Smooth muscle cell (in vitro differentiated cells): ENCODE measurements around the gene YWHAB. TPM values are rescaled to one million over a fixed set of nuclear protein-coding genes. Genes with fewer than 3 reads are reported as not detected.

ENCODE experiments used
- DNase-seq: peaks from one replicate; lab custom pipeline; 2025; ENCODE audit not compliant: unreplicated experiment; lab: John Stamatoyannopoulos, UW
- H2AFZ ChIP-seq: fragments of 200-600 bp; sonication (generic); 2 replicates; pipeline ENCODE4 v1.6.0; 2016; ENCODE audit warnings: antibody characterized with exemption, low read depth, mild to moderate bottlenecking
- H3F3A ChIP-seq: fragments of 200-600 bp; sonication (generic); 2 replicates; pipeline ENCODE4 v1.6.0; 2017; ENCODE audit warnings: antibody characterized with exemption, low read depth
- H3K27ac ChIP-seq: fragments of 200-600 bp; sonication (generic); 2 replicates; pipeline ENCODE4 v1.5.1; 2016; ENCODE audit warnings: low read depth, mild to moderate bottlenecking
- H3K27me3 ChIP-seq: fragments of 200-600 bp; sonication (generic); 2 replicates; pipeline ENCODE4 v1.6.1; 2016; ENCODE audit warnings: low read depth, mild to moderate bottlenecking
- H3K36me3 ChIP-seq: fragments of 200-600 bp; sonication (generic); 2 replicates; pipeline ENCODE4 v1.5.1; 2016; ENCODE audit warnings: low read depth
- H3K4me1 ChIP-seq: fragments of 200-600 bp; sonication (generic); 2 replicates; pipeline ENCODE4 v1.5.1; 2016; ENCODE audit warnings: low read depth
- H3K4me2 ChIP-seq: fragments of 200-600 bp; sonication (generic); 2 replicates; pipeline ENCODE4 v1.6.0; 2016; ENCODE audit warnings: mild to moderate bottlenecking
- H3K4me3 ChIP-seq: fragments of 200-600 bp; sonication (generic); 2 replicates; pipeline ENCODE4 v1.5.1; 2016; ENCODE audit warnings: mild to moderate bottlenecking
- H3K79me2 ChIP-seq: fragments of 200-600 bp; sonication (generic); 2 replicates; pipeline ENCODE4 v1.6.0; 2016; ENCODE audit warnings: low read depth, mild to moderate bottlenecking
- H3K9ac ChIP-seq: fragments of 200-600 bp; sonication (generic); 2 replicates; pipeline ENCODE4 v1.6.0; 2016; ENCODE audit warnings: low read depth
- H3K9me3 ChIP-seq: fragments of 200-600 bp; sonication (generic); replicated peaks from 2 replicates; pipeline ENCODE4 v1.5.1; 2016; ENCODE audit warnings: low read depth
- H4K20me1 ChIP-seq: fragments of 200-600 bp; sonication (generic); 2 replicates; pipeline ENCODE4 v1.6.0; 2016; ENCODE audit warnings: low read depth
- WGBS: methylation state at CpG from one replicate; pipeline ENCODE4 v1.1.7; 2016; ENCODE audit warnings: low lambda C conversion rate; 5-methylcytosine and 5-hydroxymethylcytosine counted together
- polyA plus RNA-seq: library from polyadenylated mRNA; unstranded; fragments of >200 nt; fragmentation: Nextera tagmentation; extraction: Ambion mirVana; gene quantifications from 2 replicates; pipeline ENCODE4 v1.2.1, GENCODE V29; 2016
- total RNA-seq: library from RNA; depleted of rRNA; stranded (reverse); fragments of >200 nt; gene quantifications from 2 replicates; pipeline ENCODE4 v1.2.3, GENCODE V29; 2014
- TF ChIP-seq, protein P1 (sequence below): fragments of 200-600 bp; sonication (generic); IDR thresholded peaks from 2 replicates; pipeline ENCODE4 v1.5.1; 2017; ENCODE audit warnings: borderline replicate concordance, mild to moderate bottlenecking, antibody characterized with exemption; ENCODE audit not compliant: insufficient read depth, poor library complexity, severe bottlenecking

YWHAB gene
- total and polyA plus RNA-seq, 2 experiments from 2014 or later = 99.8 to 226 TPM

DNA sequence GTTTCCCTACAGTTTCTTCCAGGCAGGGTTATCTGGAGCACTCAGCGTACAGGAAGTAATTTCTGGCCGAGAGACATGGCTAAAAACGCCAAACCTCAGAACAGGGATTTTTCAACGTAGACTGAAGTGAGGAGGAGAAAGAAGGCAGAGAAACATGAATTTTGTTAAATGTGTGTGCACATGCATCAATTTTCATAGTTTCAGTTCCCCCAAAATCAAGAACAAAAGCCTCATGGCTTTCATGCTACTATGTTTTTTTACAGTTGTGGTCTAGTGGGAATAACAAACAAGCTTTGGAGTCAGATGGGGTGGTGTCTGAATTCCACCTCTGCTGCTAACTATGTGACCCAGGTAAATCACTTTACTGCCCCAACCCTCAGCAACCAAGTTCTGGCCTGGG, 69.8 kb downstream of the YWHAB start:
- H3K9me3 ChIP-seq = no peaks in the 10 kb centered on the region
- H3K36me3 ChIP-seq = peaks cover 8% of the 10 kb centered on the region
- peaks cover 14% of the 10 kb centered on the region for H3K4me1 ChIP-seq
- TF ChIP-seq, protein P1, sequence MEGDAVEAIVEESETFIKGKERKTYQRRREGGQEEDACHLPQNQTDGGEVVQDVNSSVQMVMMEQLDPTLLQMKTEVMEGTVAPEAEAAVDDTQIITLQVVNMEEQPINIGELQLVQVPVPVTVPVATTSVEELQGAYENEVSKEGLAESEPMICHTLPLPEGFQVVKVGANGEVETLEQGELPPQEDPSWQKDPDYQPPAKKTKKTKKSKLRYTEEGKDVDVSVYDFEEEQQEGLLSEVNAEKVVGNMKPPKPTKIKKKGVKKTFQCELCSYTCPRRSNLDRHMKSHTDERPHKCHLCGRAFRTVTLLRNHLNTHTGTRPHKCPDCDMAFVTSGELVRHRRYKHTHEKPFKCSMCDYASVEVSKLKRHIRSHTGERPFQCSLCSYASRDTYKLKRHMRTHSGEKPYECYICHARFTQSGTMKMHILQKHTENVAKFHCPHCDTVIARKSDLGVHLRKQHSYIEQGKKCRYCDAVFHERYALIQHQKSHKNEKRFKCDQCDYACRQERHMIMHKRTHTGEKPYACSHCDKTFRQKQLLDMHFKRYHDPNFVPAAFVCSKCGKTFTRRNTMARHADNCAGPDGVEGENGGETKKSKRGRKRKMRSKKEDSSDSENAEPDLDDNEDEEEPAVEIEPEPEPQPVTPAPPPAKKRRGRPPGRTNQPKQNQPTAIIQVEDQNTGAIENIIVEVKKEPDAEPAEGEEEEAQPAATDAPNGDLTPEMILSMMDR = no peak
- no peak overlapping the region for H3K4me2 ChIP-seq
- no peak overlapping the region for H2AFZ ChIP-seq
- H3K9ac ChIP-seq = no peak overlapping the region
- no peaks in the 10 kb centered on the region for H3K27me3 ChIP-seq
- H4K20me1 ChIP-seq = peaks cover 21% of the 10 kb centered on the region
- H3K27ac ChIP-seq = no peak overlapping the region
- H3K4me3 ChIP-seq = no peak overlapping the region
- no peaks in the 10 kb centered on the region for H3F3A ChIP-seq
- peaks cover 24% of the 10 kb centered on the region for H3K79me2 ChIP-seq
- no peak for DNase-seq
- WGBS = 94% methylated on average over 4 of the region's 4 CpGs

DNA sequence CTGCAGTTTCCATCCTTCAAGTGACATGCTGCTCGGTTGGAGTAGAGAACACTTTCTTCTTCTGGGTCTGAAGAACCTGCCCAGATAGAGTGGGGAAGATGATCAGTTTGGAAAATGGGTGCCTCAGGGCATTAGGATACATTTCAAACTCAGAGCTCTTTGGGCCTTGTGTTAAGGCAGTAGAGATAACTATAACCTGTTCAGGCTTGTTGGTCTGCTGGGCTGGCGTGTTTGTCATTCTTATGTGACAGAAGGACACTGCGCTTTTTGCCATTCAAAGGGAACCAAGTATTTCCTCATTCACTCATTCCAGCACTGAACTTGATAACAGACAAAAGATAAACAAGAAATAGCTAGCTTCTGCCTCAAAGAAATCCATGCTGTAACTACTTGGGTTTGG, 70.9 kb downstream of the YWHAB start:
- peaks cover 6% of the 10 kb centered on the region for H3F3A ChIP-seq
- 75% methylated on average over 3 of the region's 3 CpGs for WGBS
- no peak overlapping the region for H2AFZ ChIP-seq
- peaks cover 21% of the 10 kb centered on the region for H4K20me1 ChIP-seq
- DNase-seq = no peak
- H3K9ac ChIP-seq = no peak overlapping the region
- H3K4me2 ChIP-seq = no peak overlapping the region
- H3K79me2 ChIP-seq = peaks cover 24% of the 10 kb centered on the region
- TF ChIP-seq, protein P1 = no peak
- H3K4me3 ChIP-seq = no peak overlapping the region
- H3K9me3 ChIP-seq = no peaks in the 10 kb centered on the region
- H3K36me3 ChIP-seq = peaks cover 6% of the 10 kb centered on the region
- no peaks in the 10 kb centered on the region for H3K27me3 ChIP-seq
- peaks cover 24% of the 10 kb centered on the region for H3K4me1 ChIP-seq
- H3K27ac ChIP-seq = no peak overlapping the region

Other genes starting within 250 kb of the YWHAB start
- gene ADA, start 234.0 kb upstream of the YWHAB start, total RNA-seq = 25.1 and 28.4 TPM in 2 replicates
- 32.5 and 35.2 TPM in 2 replicates for gene ADA, start 234.0 kb upstream of the YWHAB start, polyA plus RNA-seq
- not detected in 2 replicates for gene CCN5, start 170.3 kb upstream of the YWHAB start, total RNA-seq
- not detected in 2 replicates for gene CCN5, start 170.3 kb upstream of the YWHAB start, polyA plus RNA-seq
- gene KCNK15, start 139.8 kb upstream of the YWHAB start, total RNA-seq = 0.54 TPM in 1 of 2 replicates, not detected in the other
- gene KCNK15, start 139.8 kb upstream of the YWHAB start, polyA plus RNA-seq = 0.06 and 0.24 TPM in 2 replicates
- gene RIMS4, start 75.2 kb upstream of the YWHAB start, total RNA-seq = not detected in 2 replicates
- not detected in 2 replicates for gene RIMS4, start 75.2 kb upstream of the YWHAB start, polyA plus RNA-seq
- gene PABPC1L, start 24.4 kb downstream of the YWHAB start, total RNA-seq = 12.0 and 12.3 TPM in 2 replicates
- 8.8 and 8.9 TPM in 2 replicates for gene PABPC1L, start 24.4 kb downstream of the YWHAB start, polyA plus RNA-seq
- 24.4 and 34.9 TPM in 2 replicates for gene TOMM34, start 74.7 kb downstream of the YWHAB start, total RNA-seq
- 27.2 and 50.0 TPM in 2 replicates for gene TOMM34, start 74.7 kb downstream of the YWHAB start, polyA plus RNA-seq
- gene STK4, start 80.8 kb downstream of the YWHAB start, total RNA-seq = 24.2 and 33.5 TPM in 2 replicates
- gene STK4, start 80.8 kb downstream of the YWHAB start, polyA plus RNA-seq = 16.8 and 24.8 TPM in 2 replicates
- gene KCNS1, start 215.4 kb downstream of the YWHAB start, total RNA-seq = 0.49 and 1.4 TPM in 2 replicates
- 0.35 and 1.8 TPM in 2 replicates for gene KCNS1, start 215.4 kb downstream of the YWHAB start, polyA plus RNA-seq
- not detected in 2 replicates for gene WFDC5, start 229.5 kb downstream of the YWHAB start, total RNA-seq
- gene WFDC5, start 229.5 kb downstream of the YWHAB start, polyA plus RNA-seq = not detected in 2 replicates
- not detected in 2 replicates for gene WFDC12, start 238.8 kb downstream of the YWHAB start, total RNA-seq
- gene WFDC12, start 238.8 kb downstream of the YWHAB start, polyA plus RNA-seq = not detected in 2 replicates